Hypothalamus (tissue), 51 donors: Measurements from ENCODE around the gene COQ5.
A peak's percentile ranks its signal among the peaks of the same experiment; 100 is the strongest.
"Not testable (repeated sequence)": the region's sequence is repeated elsewhere in the genome, so short reads cannot be mapped to it uniquely, and the experiment has no call there.

Experiments used
- DNase-seq, 51 donors: peaks; one replicate each; lab custom pipeline; 2025; lab: John Stamatoyannopoulos, UW

Gene COQ5

DNA sequence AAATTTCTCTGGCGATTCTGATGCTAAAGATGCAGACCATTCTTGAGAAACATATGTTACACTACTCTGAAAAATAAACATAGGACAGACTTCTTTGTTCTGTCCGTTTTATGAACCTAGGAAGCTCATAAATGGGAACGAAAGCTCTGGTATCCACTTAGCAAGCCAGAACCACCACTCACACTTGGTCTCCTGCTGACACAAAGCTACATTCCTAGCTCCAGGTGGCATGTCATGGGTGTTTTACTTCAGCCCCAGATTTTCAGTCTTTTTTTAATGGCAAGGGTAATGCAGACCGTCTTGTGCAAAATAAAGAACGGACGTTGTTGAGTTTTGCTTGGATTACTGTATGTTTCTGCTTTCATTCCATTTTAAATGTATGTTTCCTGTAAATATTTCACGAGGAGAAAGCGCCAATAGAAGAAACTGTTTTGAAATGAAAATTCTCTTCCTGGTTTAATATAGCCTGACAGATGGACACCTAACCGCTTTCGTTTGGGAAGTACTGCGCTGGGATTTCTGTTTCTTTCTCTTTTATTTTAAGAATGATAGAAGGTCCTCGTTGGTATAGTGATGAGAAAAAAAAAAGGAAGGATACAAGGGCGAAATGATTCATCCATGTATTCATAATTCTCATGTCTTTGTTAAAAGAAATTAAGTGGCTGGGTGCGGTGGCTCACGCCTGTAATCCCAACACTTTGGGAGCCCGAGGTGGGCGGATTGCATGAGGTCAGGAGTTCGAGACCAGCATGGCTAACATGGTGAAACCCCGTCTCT is 871 bp upstream of the COQ5 start:
- peak in 3 of 51 donors; percentile 2 to 77 (median 4) for DNase-seq

GRCh38 chr12:120522568-120522967 is 6.4 kb downstream of the COQ5 start:
- DNase-seq, result no peak

DNA sequence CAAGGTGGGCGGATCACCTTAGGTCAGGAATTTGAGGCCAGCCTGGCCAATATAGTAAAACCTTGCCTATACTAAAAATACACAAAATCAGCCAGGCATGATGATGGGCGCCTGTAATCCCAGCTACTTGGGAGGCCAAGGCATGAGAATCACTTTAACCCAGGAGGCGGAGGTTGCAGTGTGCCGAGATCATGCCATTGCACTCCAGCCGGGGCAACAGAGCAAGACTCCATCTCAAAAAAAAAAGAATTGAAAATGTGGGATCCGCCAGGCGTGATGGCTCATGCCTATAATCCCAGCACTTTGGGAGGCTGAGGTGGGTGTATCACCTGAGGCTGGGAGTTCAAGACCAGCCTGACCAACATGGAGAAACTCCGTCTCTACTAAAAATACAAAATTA is 9.6 kb downstream of the COQ5 start:
- not testable (repeated sequence) for DNase-seq

- DNase-seq, result peak in 13 of 51 donors; percentile 7 to 48 (median 21)
These were observed 13.5 kb downstream of the COQ5 start for GRCh38 chr12:120515496-120515895.

- DNase-seq, result peak in 33 of 51 donors; percentile 10 to 75 (median 26)
These were observed 15.0 kb downstream of the COQ5 start for GRCh38 chr12:120514002-120514401.

DNA sequence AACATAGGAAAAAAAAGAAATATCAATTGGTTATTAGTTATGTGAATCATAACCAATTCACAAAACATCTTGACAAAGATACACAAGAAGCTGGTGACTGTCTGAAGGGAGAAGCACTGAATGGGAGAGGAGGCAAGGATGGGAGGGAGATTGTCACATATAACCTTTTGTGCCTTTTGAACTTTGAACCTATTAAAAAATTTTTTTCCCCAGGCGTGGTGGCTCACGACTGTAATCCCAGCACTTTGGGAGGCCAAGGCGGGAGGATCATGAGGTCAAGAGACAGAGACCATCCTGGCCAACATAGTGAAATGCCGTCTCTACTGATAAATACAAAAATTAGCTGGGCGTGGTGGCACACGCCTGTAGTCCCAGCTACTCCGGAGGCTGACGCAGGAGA is 20.4 kb downstream of the COQ5 start:
- DNase-seq, result no peak

GRCh38 chr12:120504587-120504986 is 24.4 kb downstream of the COQ5 start:
- no peak for DNase-seq

DNA sequence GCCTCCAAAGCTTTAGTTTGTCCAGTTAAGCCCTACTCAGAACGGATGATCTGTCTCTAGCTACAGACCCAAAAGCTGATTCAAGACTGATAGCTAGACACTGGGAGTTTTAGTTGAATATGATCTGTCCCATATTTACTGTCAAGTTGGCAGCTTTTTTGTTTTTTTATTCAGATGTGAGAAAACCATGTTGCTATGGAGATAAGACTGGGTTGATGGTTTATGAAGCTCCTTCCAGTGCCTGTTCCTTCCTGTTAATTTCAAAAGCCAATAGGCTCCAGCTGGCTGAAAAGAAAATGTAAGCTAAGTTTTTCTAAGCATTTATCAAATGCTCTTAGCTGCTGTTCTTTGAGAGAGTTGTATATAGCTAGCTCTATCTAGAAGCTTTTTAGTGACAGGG is 28.4 kb downstream of the COQ5 start:
- DNase-seq, result no peak

GRCh38 chr12:120498870-120499515 is 30.0 kb downstream of the COQ5 start:
- DNase-seq, result no peak

DNA sequence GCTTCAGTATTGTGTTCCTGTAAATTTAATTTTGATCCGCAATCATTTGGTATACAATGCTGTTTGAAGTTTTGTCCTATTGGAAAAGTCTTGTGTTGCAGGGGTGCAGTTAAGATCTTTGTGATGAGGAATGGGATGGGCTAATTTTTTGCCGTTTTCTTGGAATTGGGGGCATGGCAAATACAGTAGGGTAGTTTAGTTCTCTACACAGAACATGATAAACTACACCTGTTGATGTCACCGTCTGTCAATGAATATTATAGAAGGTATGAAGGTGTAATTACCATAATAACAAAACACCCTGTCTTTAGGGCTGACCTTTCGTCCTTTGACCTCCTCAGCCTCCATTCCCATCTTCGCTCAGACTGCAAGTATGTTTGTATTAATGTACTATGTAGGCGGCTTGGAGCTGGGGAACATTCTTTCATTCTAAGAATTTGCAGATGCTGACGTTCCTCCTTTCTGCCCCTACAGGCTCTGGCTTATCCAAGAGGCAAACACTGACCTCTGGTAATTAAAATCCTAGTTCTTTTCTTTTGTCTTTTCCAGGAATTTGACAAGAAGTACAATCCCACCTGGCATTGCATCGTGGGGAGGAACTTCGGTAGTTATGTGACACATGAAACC is 31.3 kb downstream of the COQ5 start:
- no peak for DNase-seq

- DNase-seq, result peak in 48 of 51 donors; percentile 16 to 86 (median 64)
These were observed 32.3 kb downstream of the COQ5 start for GRCh38 chr12:120496413-120497340.

GRCh38 chr12:120495731-120496412 is 33.1 kb downstream of the COQ5 start, which contains the start of gene DYNLL1:
TSS of gene DYNLL1 (plus strand) at chr12:120496113. CDS start at chr12:120496422, 309 bp downstream.
- peak; percentile 52 to 98 (median 93) for DNase-seq

DNA sequence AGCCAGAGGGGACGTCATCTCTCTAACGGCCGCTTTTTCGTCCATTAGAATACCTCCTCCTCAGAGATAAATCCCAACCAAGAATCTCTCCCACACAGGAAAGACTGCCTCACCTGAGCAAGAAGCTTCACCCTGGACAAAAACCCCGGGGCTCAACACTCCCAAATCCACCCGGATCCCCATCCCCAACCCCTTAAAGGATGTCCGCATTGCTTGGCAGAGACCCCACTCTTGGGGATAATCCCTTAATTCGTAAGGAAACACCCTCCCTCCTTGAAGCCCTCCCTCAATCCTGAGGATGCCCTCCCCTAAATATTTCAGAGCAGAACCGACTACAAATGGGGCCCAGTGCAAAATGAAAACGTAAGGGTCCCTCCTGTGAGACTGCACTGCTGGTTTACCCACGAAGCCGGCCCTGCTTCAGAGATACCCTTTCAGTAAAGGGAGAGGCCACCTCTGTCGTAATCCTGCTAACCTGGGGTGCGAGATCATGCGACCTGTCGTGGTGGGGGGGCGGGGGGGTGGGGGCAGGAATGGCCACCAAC is 33.7 kb downstream of the COQ5 start:
- peak in 4 of 51 donors; percentile 10 to 52 (median 20) for DNase-seq

DNA sequence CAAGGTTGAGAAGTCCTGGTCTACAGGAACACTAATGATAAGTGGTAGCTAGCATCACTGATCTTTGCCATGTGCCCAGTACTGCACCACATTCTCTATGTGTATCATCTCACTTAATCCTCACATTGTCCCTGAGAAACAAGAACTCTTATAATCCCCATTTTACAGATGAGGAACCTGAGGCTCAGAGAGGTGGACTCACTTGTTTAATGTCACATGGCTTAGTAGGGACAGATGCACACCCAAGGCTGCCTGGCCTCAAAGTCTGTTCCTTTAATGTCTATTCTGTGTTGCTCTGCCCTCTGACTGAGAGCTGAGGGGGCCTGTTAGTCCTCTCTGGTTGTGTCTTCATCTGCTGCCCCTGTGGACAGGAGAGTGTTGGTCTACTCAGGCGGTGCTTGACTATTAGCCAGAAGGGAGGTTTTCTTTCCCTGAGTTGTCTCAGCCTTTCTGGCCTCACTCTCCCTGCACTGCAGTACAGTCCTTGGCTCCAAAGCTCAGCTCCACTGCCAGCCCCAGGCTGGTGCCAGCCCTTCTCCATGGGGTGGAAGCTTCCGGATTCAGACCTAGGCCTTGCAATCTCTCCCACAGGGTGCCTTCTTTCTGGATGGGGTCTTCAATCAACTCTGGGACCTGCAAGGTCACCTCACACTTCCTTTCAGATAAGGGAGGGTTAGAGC is 38.0 kb downstream of the COQ5 start:
- DNase-seq, result peak in 21 of 51 donors; percentile 2 to 69 (median 24)

DNA sequence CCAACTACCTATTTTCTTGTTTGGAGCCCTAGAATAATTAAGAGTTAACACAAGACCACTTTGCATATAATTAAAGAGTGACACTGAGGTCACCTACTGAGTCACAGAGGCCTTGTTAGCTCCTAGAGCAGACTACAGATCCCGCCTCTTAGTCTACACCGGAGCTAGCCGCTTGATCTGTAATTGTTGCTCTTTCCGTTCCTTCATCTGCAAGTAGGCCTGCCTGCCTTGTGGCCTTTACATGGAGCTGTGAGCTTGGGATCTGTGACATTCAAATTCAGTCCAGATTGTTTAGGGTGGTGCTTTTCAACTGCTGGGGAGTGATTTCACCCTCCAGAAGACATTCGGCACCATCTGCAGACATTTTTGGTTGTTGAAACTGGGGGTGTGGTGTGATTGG is 38.6 kb downstream of the COQ5 start:
- DNase-seq, result no peak

GRCh38 chr12:120489018-120489417 is 39.9 kb downstream of the COQ5 start:
- peak in 1 of 51 donors; percentile 11 for DNase-seq

DNA sequence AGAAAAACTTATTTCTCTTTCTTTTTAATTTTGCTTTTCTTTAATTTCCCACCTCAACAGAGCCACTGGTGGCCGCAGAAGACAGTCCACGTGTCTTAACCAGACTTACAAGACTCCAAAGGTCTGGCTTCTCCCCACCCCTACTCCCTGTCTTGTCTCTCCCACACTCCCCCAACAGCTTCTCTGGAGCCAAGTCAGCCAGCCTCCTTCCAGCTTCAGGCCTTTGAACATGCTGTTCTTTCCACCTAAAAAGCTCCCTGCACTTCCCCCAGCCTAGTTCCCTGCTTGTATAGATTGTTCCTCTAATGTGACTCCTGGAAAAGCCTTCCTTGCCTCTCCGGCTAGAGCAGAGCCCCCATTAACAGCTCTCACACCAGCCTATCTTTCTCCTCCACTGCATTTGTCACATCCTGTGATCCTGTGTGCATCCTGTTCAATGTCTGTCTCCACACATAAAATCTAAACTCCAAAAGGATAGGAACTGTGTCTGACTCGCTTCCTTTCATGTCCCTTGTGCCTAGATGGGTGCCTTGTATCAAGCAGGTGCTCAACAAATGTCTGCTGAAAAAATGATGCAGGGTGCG is 40.8 kb downstream of the COQ5 start:
- peak in 19 of 51 donors; percentile 3 to 64 (median 19) for DNase-seq

DNA sequence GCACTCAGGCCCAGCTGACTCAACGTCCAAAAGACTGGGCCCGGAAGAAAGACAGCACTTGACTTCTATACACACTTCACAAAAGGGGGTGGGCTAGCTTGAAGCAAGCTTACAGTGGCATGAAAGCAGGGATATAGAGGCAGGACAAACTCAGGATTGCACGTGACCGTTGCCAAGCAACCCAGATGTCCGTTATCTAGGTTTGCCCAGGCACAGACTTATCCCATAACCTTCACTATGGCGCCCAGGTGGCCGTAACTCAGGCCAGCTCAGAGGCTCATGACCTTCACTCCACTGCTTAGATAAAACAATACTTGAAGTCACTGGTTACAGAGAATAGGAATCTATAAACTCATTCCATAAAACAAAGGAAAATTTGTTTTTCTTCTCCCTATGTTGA is 41.4 kb downstream of the COQ5 start:
- DNase-seq, result peak in 1 of 51 donors; percentile 13
